Osteocyte (in vitro differentiated cells): Measurements from ENCODE around the gene SLC22A3. TPM values are rescaled to one million over a fixed set of nuclear protein-coding genes. Genes with fewer than 3 reads are reported as not detected.
"Not testable (repeated sequence)": the region's sequence is repeated elsewhere in the genome, so short reads cannot be mapped to it uniquely, and the experiment has no call there.

Source experiments
- DNase-seq: peaks from one replicate; pipeline ENCODE4 v3.0.0; 2021; ENCODE audit warnings: mixed read lengths; ENCODE audit not compliant: unreplicated experiment; ENCODE audit errors: extremely low spot score
- H3K27ac Mint-ChIP-seq: one replicate; pipeline ENCODE4 v1.8.0; 2021; ENCODE audit warnings: mild to moderate bottlenecking, mixed read lengths; ENCODE audit not compliant: unreplicated experiment
- H3K27me3 Mint-ChIP-seq: one replicate; pipeline ENCODE4 v1.8.0; 2021; ENCODE audit warnings: mixed read lengths; ENCODE audit not compliant: unreplicated experiment
- H3K36me3 Mint-ChIP-seq: one replicate; pipeline ENCODE4 v1.8.0; 2021; ENCODE audit warnings: mixed read lengths; ENCODE audit not compliant: unreplicated experiment
- H3K4me1 Mint-ChIP-seq: one replicate; pipeline ENCODE4 v1.8.0; 2021; ENCODE audit warnings: mixed read lengths; ENCODE audit not compliant: unreplicated experiment
- H3K4me3 Mint-ChIP-seq: one replicate; pipeline ENCODE4 v1.8.0; 2021; ENCODE audit warnings: mild to moderate bottlenecking, moderate library complexity, mixed read lengths; ENCODE audit not compliant: unreplicated experiment
- H3K9me3 Mint-ChIP-seq: one replicate; pipeline ENCODE4 v1.8.0; 2021; ENCODE audit warnings: mixed read lengths; ENCODE audit not compliant: unreplicated experiment
- total RNA-seq: library from RNA; stranded (reverse); gene quantifications from 2 replicates; pipeline ENCODE4 v1.2.1, GENCODE V29; 2021
- TF ChIP-seq, protein P1 (sequence below): fragments of 200-600 bp; sonication (generic); IDR thresholded peaks from 2 replicates; pipeline ENCODE4 v1.5.0; 2021; ENCODE audit warnings: antibody characterized with exemption, mild to moderate bottlenecking, moderate library complexity

The SLC22A3 gene
- total RNA-seq, 1 donor from 2014 or later, result not detected

- no peak for DNase-seq
- H3K4me3 Mint-ChIP-seq, result no peak overlapping the region
- no peaks in the 10 kb centered on the region for H3K9me3 Mint-ChIP-seq
- H3K27me3 Mint-ChIP-seq, result peaks cover 2% of the 10 kb centered on the region
- H3K27ac Mint-ChIP-seq, result no peak overlapping the region
- TF ChIP-seq, protein P1, sequence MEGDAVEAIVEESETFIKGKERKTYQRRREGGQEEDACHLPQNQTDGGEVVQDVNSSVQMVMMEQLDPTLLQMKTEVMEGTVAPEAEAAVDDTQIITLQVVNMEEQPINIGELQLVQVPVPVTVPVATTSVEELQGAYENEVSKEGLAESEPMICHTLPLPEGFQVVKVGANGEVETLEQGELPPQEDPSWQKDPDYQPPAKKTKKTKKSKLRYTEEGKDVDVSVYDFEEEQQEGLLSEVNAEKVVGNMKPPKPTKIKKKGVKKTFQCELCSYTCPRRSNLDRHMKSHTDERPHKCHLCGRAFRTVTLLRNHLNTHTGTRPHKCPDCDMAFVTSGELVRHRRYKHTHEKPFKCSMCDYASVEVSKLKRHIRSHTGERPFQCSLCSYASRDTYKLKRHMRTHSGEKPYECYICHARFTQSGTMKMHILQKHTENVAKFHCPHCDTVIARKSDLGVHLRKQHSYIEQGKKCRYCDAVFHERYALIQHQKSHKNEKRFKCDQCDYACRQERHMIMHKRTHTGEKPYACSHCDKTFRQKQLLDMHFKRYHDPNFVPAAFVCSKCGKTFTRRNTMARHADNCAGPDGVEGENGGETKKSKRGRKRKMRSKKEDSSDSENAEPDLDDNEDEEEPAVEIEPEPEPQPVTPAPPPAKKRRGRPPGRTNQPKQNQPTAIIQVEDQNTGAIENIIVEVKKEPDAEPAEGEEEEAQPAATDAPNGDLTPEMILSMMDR, result no peak
- H3K36me3 Mint-ChIP-seq, result no peaks in the 10 kb centered on the region
- H3K4me1 Mint-ChIP-seq, result no peaks in the 10 kb centered on the region
These were observed 43.4 kb downstream of the SLC22A3 start for GRCh38 chr6:160391419-160392116.

DNA sequence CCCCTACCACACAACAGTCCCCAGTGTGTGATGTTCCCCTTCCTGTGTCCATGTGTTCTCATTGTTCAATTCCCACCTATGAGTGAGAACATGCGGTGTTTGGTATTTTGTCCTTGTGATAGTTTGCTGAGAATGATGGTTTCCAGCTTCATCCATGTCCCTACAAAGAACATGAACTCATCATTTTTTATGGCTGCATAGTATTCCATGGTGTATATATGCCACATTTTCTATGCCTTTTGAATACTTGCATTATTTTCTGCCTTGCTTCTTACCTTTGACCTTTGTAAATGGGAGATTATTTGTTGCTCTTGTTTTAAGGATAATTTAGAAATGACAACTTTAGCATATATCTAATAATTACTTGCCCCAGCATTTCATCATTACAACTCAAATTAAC, 45.3 kb downstream of the SLC22A3 start:
- not testable (repeated sequence) for H3K4me3 Mint-ChIP-seq, H3K27ac Mint-ChIP-seq, H3K9me3 Mint-ChIP-seq, H3K4me1 Mint-ChIP-seq, H3K27me3 Mint-ChIP-seq, H3K36me3 Mint-ChIP-seq, DNase-seq

DNA sequence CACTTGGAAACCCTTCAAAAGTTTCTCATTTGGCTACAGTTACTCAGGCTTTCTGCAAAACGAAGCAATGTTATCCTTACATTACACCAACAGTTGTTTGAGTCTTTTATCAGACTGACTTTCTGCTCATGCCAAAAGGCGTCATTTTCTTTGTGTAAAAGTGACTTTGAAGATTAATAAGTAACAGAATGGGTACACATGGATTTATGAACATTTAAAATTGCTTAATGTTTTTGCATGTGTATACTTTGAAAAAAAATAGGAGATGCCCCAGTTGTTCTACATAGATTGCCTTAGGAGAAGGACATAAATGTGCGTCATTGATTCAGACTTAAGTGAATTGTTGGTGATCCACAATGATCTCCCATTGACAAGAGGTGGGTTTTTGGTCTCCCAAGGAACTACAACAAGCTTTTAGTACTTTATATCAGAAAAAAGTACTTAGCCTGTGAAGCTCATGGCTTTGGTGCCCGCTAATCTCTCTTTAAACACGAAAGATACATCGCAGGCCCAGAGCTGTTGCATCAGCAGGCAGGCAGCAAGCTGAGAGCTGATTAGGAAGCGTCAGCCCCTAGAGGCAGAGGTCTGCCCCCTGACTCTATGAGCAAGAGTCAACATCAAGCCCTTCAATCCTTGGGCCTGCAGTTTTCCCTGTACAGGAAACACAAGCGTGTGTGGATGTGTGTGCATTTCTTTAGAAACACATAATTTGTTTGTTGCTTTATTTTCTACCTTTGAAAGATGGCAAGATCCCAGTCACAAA, 45.9 kb downstream of the SLC22A3 start:
- no peaks in the 10 kb centered on the region for H3K9me3 Mint-ChIP-seq
- H3K36me3 Mint-ChIP-seq, result no peaks in the 10 kb centered on the region
- H3K4me3 Mint-ChIP-seq, result no peak overlapping the region
- TF ChIP-seq, protein P1, result no peak
- H3K27ac Mint-ChIP-seq, result no peak overlapping the region
- H3K4me1 Mint-ChIP-seq, result no peaks in the 10 kb centered on the region
- no peak for DNase-seq
- peaks cover 2% of the 10 kb centered on the region for H3K27me3 Mint-ChIP-seq

DNA sequence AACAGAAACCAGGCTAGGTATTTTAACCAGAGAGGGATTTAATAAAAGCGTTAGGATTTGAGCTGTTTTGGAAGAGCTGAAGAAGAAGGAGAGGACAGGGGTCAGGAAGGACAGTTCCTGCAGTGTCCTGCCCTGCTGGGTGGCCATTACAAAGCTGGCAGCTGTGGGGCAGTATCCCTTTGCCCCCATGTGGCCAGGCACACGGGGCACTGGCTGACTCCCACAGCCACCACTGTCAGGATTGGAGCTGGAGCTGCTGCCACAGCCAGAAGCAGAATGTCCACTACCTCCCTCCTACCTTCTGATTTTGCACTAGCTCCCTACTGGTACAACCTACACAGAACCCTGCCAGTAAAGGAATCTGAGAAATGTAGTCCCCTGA, 46.5 kb downstream of the SLC22A3 start:
- no peak overlapping the region for H3K27ac Mint-ChIP-seq
- no peak overlapping the region for H3K4me3 Mint-ChIP-seq
- H3K36me3 Mint-ChIP-seq, result no peaks in the 10 kb centered on the region
- TF ChIP-seq, protein P1, result no peak
- no peak for DNase-seq
- H3K9me3 Mint-ChIP-seq, result no peaks in the 10 kb centered on the region
- peaks cover 2% of the 10 kb centered on the region for H3K27me3 Mint-ChIP-seq
- H3K4me1 Mint-ChIP-seq, result no peaks in the 10 kb centered on the region

- no peaks in the 10 kb centered on the region for H3K4me1 Mint-ChIP-seq
- H3K4me3 Mint-ChIP-seq, result no peak overlapping the region
- no peak overlapping the region for H3K27ac Mint-ChIP-seq
- peaks cover 2% of the 10 kb centered on the region for H3K27me3 Mint-ChIP-seq
- no peak for DNase-seq
- TF ChIP-seq, protein P1, result no peak
- H3K9me3 Mint-ChIP-seq, result no peaks in the 10 kb centered on the region
- no peaks in the 10 kb centered on the region for H3K36me3 Mint-ChIP-seq
These were observed 47.0 kb downstream of the SLC22A3 start for GRCh38 chr6:160395187-160395586.
